ENCODE data around the gene PIK3R4.

Gene PIK3R4

DNA sequence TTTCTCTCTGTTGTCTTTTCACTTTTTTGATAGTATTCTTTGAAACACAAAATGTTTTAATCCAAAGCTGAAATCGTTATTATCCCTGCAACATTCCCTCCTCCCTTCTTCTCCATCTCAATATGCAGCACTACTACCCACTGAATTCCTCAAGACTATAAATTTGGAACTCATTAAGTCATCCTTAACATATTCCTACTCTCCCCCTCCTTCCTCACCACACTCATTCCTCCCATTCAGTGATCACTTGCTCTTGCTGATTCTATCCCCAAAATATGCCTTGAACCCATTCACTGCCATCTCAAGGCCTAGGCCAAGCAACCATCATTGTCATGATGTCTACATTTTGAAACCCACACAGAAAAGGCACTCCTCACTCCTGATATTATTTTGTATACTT, 2.4 kb upstream of the PIK3R4 start:
- Histone ChIP-seq H3K9ac (ENCODE audit: low read depth, low read length, poor library complexity, severe bottlenecking) (no peak overlapping the region), H3K4me1 (ENCODE audit: insufficient read depth, low read length, poor library complexity, severe bottlenecking) (peaks cover 18% of the 10 kb centered on the region), H3K4me3 (ENCODE audit: low read length, poor library complexity, severe bottlenecking) (no peak overlapping the region), H3K27me3 (ENCODE audit: insufficient read depth, low read length, poor library complexity, severe bottlenecking) (no peaks in the 10 kb centered on the region), H3K4me2 (ENCODE audit: low read depth, low read length, poor library complexity, severe bottlenecking) (no peak overlapping the region), H3F3A (ENCODE audit: low read depth) (no peaks in the 10 kb centered on the region), H3K9me3 (ENCODE audit: insufficient read depth, low read depth, low read length) (no peaks in the 10 kb centered on the region), H4K20me1 (ENCODE audit: insufficient read depth, low read length, poor library complexity, severe bottlenecking) (peaks cover 10% of the 10 kb centered on the region), H3K79me2 (ENCODE audit: insufficient read depth, low read length) (peaks cover 26% of the 10 kb centered on the region), H3K9me2 (replicated peaks; ENCODE audit: low read depth, low read length) (no peaks in the 10 kb centered on the region), H3K36me3 (ENCODE audit: insufficient read depth, low read length) (no peaks in the 10 kb centered on the region), H2AFZ (ENCODE audit: low read length) (no peak overlapping the region)
- no peak for TF ChIP-seq EZH2phosphoT487 (IDR thresholded peaks at IDR 0.05; ENCODE audit: borderline replicate concordance)
- TF ChIP-seq CTCF (conservative IDR thresholded peaks at IDR 0.05; ENCODE audit: low read length) = no peak

DNA sequence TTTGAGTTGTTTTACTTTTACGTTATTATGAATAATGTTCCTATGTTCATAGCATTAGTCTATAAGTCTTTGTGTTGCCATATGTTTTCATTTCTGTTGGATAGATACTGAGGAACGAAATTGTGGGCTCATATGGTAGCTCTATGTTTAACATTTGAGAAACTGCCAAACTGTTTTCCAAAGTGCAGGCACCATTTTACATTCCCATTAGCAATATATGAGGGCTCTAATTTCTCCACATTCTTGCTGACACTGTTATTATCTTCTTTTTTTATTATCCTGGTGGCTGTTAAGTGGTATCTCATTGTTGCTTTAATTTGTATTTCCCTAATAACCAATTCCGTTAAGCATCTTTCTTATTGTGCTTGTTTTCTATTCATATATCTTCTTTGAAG, 1.8 kb upstream of the PIK3R4 start:
- peak overlapping the region; percentile 37 for H2AFZ ChIP-seq (ENCODE audit: low read length)
- no peaks in the 10 kb centered on the region for H3K27me3 ChIP-seq (ENCODE audit: insufficient read depth, low read length, poor library complexity, severe bottlenecking)
- TF ChIP-seq EZH2phosphoT487 (IDR thresholded peaks at IDR 0.05; ENCODE audit: borderline replicate concordance) (no peak), CTCF (conservative IDR thresholded peaks at IDR 0.05; ENCODE audit: low read length) (no peak)
- H3K79me2 ChIP-seq (ENCODE audit: insufficient read depth, low read length) = peaks cover 31% of the 10 kb centered on the region
- H3K9ac ChIP-seq (ENCODE audit: low read depth, low read length, poor library complexity, severe bottlenecking) = no peak overlapping the region
- no peaks in the 10 kb centered on the region for H3K36me3 ChIP-seq (ENCODE audit: insufficient read depth, low read length)
- no peak overlapping the region for H3K4me3 ChIP-seq (ENCODE audit: low read length, poor library complexity, severe bottlenecking)
- peaks cover 24% of the 10 kb centered on the region for H3K4me1 ChIP-seq (ENCODE audit: insufficient read depth, low read length, poor library complexity, severe bottlenecking)
- no peaks in the 10 kb centered on the region for H3K9me3 ChIP-seq (ENCODE audit: insufficient read depth, low read depth, low read length)
- no peak overlapping the region for H3K4me2 ChIP-seq (ENCODE audit: low read depth, low read length, poor library complexity, severe bottlenecking)
- H3F3A ChIP-seq (ENCODE audit: low read depth) = no peaks in the 10 kb centered on the region
- H3K9me2 ChIP-seq (replicated peaks; ENCODE audit: low read depth, low read length) = no peaks in the 10 kb centered on the region
- peaks cover 13% of the 10 kb centered on the region for H4K20me1 ChIP-seq (ENCODE audit: insufficient read depth, low read length, poor library complexity, severe bottlenecking)

- no peak for TF ChIP-seq CTCF (conservative IDR thresholded peaks at IDR 0.05; ENCODE audit: low read length)
- TF ChIP-seq EZH2phosphoT487 (IDR thresholded peaks at IDR 0.05; ENCODE audit: borderline replicate concordance) = no peak
- H2AFZ ChIP-seq (ENCODE audit: low read length) = no peak overlapping the region
- peaks cover 49% of the 10 kb centered on the region for H3K4me1 ChIP-seq (ENCODE audit: insufficient read depth, low read length, poor library complexity, severe bottlenecking)
- H3K36me3 ChIP-seq (ENCODE audit: insufficient read depth, low read length) = no peaks in the 10 kb centered on the region
- no peaks in the 10 kb centered on the region for H3F3A ChIP-seq (ENCODE audit: low read depth)
- no peaks in the 10 kb centered on the region for H3K9me2 ChIP-seq (replicated peaks; ENCODE audit: low read depth, low read length)
- no peaks in the 10 kb centered on the region for H3K9me3 ChIP-seq (ENCODE audit: insufficient read depth, low read depth, low read length)
- peak overlapping the region; percentile 52 for H3K9ac ChIP-seq (ENCODE audit: low read depth, low read length, poor library complexity, severe bottlenecking)
- peaks cover 69% of the 10 kb centered on the region for H3K79me2 ChIP-seq (ENCODE audit: insufficient read depth, low read length)
- peaks cover 25% of the 10 kb centered on the region for H4K20me1 ChIP-seq (ENCODE audit: insufficient read depth, low read length, poor library complexity, severe bottlenecking)
- peak overlapping the region; percentile 95 for H3K4me3 ChIP-seq (ENCODE audit: low read length, poor library complexity, severe bottlenecking)
- peak overlapping the region; percentile 98 for H3K4me2 ChIP-seq (ENCODE audit: low read depth, low read length, poor library complexity, severe bottlenecking)
- no peaks in the 10 kb centered on the region for H3K27me3 ChIP-seq (ENCODE audit: insufficient read depth, low read length, poor library complexity, severe bottlenecking)
These were observed 3.3 kb downstream of the PIK3R4 start for GRCh38 chr3:130743354-130743753.
